T-helper 1 cell treated with Interleukin-12 subunit alpha and Interleukin-12 subunit beta and Interleukin-4 antibody, amounts not matched to agents 30 μg/mL and 1 μg/mL, for 36 hours (primary cell): ENCODE results near the gene LDLRAD4.

ENCODE experiments used
- H3K27ac Mint-ChIP-seq: one replicate; pipeline ENCODE4 v1.8.0; 2021; ENCODE audit warnings: mild to moderate bottlenecking, mixed read lengths
- H3K27me3 Mint-ChIP-seq: one replicate; pipeline ENCODE4 v1.8.0; 2021; ENCODE audit warnings: low read depth, mixed read lengths
- H3K36me3 Mint-ChIP-seq: one replicate; pipeline ENCODE4 v1.8.0; 2021; ENCODE audit warnings: low read depth, mixed read lengths
- H3K4me1 Mint-ChIP-seq: one replicate; pipeline ENCODE4 v1.8.0; 2021; ENCODE audit warnings: low read depth, mixed read lengths
- H3K4me3 Mint-ChIP-seq: one replicate; pipeline ENCODE4 v1.8.0; 2021; ENCODE audit warnings: mild to moderate bottlenecking, moderate library complexity, mixed read lengths
- H3K9me3 Mint-ChIP-seq: one replicate; pipeline ENCODE4 v1.8.0; 2021; ENCODE audit warnings: mixed read lengths

The LDLRAD4 gene

DNA sequence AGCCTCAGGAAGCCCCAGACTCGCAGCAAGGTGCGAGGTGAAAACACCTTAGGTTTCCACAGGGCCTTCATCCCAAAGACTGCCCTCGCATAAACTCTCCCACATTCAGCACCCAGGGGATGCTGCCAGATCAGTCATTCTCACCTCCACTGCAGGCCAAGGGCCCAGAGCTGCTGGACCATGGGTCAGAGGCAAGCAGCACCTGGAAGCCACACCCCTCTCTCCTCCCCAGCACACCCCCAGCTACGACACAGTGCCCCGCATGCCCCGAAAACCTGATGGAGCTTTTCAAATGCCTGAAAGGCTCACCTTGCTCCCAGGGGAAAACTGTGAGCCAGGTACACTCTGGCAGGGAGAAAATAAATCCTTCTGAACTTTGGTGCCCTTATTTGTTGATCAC is 31.9 kb upstream of the LDLRAD4 start:
- no peak overlapping the region for H3K27ac Mint-ChIP-seq
- H3K27me3 Mint-ChIP-seq, result peaks cover 12% of the 10 kb centered on the region
- H3K36me3 Mint-ChIP-seq, result no peaks in the 10 kb centered on the region
- H3K4me3 Mint-ChIP-seq, result no peak overlapping the region
- H3K4me1 Mint-ChIP-seq, result peaks cover 1% of the 10 kb centered on the region
- H3K9me3 Mint-ChIP-seq, result no peaks in the 10 kb centered on the region

DNA sequence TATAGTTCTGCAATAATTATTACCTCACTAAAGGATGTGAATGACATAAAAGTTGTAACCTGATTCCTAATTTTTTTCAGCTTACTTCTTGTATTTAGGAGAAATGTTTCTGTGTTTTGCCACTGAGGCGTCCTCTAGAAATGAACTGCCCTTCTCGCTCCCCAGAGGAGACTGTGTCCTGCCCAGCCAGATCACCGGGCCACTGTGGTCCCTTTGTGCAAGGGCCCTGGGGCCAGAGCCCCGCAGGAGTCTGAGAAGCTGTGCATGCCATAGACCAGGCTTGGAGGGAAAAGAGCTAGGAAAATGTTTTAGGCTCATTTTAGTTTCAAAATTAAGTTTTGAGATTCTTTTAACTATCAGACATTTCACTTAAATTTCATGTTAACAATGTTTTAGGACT is 31.1 kb upstream of the LDLRAD4 start:
- Mint-ChIP-seq H3K4me3 (no peak overlapping the region), H3K36me3 (no peaks in the 10 kb centered on the region), H3K27ac (no peak overlapping the region), H3K4me1 (no peaks in the 10 kb centered on the region), H3K9me3 (no peaks in the 10 kb centered on the region), H3K27me3 (peaks cover 12% of the 10 kb centered on the region)

DNA sequence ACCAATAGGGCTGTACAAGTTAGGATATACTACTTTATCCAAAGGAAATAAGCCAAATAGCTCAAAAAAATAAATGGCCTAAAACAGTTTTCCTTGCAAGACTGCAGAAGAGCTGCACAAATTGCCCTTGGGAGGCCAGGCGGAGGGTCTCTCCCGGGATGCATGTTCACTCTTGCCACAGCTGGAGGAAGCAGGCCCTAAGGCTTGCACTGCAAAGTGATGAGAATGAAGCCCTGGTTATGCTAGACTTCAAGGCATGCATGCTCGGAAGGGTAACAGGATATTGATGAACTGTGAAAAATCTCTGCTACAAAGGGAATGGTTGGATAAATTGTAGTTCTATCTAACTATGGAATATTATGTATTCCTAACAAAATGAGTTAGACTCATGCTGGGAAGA is 27.5 kb upstream of the LDLRAD4 start:
- Mint-ChIP-seq H3K27me3 (peaks cover 23% of the 10 kb centered on the region), H3K9me3 (no peaks in the 10 kb centered on the region), H3K4me3 (no peak overlapping the region), H3K4me1 (no peaks in the 10 kb centered on the region), H3K27ac (no peak overlapping the region), H3K36me3 (no peaks in the 10 kb centered on the region)

DNA sequence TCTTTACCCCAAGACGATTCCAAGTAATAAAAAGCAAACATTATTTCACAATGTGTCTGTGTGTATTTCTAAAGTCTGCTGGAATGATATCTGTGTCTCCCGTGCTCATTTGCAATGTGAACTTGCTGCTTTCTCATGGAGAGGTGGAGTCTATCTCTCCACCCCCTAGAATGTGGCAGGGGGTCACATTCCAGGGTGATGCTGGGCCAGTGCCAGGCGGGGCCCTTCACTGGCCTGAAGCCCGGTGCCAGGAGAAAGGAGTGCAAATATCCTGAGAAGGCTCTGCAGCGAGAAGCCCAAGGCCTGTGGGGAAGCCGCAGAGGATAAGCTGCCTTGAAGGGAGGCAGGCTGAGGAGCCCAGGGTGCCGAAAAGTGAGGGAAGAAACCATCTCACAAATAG is 26.8 kb upstream of the LDLRAD4 start:
- Mint-ChIP-seq H3K27ac (no peak overlapping the region), H3K4me3 (no peak overlapping the region), H3K9me3 (no peaks in the 10 kb centered on the region), H3K36me3 (no peaks in the 10 kb centered on the region), H3K4me1 (no peaks in the 10 kb centered on the region), H3K27me3 (peaks cover 23% of the 10 kb centered on the region)

DNA sequence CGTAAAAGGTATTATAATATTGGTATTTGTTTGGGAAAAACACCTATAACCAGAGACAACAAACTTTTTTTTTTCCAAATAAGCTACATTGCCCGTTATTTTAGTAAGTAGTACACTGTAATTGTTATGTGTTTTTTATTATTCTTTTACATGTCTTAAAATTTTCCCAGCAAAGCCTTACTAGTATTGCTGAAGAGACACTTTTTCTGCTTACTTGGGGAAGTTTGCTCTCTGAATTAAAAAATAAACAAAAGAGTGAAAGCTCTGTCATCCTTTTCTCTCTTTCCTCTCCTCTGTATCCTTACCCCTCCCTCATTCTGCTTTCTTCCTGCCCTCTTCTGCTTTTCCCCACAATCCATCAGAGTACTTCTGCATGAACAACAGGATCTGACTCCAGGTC is 25.6 kb upstream of the LDLRAD4 start:
- peaks cover 27% of the 10 kb centered on the region for H3K27me3 Mint-ChIP-seq
- H3K27ac Mint-ChIP-seq, result no peak overlapping the region
- no peaks in the 10 kb centered on the region for H3K4me1 Mint-ChIP-seq
- no peak overlapping the region for H3K4me3 Mint-ChIP-seq
- no peaks in the 10 kb centered on the region for H3K36me3 Mint-ChIP-seq
- H3K9me3 Mint-ChIP-seq, result no peaks in the 10 kb centered on the region

DNA sequence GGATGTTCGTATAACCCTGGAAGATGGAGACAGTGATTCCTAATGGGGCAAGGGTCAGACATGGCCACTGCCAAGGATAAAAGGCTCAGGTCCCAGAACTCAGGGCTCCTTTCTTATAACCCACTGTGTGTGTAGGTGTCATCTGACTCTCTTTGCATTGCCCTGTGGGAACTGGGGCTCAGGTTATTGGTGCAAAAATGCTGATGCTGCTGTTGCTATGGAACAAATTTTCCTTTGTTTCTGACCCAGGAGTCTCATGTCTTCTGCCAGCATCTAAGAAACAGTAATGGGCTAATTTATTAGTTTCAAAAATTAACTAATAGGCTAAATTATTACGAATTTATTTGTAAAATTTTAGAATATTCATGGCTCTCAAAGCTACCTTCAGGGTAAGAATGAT is 24.3 kb upstream of the LDLRAD4 start:
- Mint-ChIP-seq H3K4me1 (no peaks in the 10 kb centered on the region), H3K27me3 (peaks cover 33% of the 10 kb centered on the region), H3K4me3 (no peak overlapping the region), H3K36me3 (peaks cover 4% of the 10 kb centered on the region), H3K9me3 (peaks cover 5% of the 10 kb centered on the region), H3K27ac (no peak overlapping the region)

DNA sequence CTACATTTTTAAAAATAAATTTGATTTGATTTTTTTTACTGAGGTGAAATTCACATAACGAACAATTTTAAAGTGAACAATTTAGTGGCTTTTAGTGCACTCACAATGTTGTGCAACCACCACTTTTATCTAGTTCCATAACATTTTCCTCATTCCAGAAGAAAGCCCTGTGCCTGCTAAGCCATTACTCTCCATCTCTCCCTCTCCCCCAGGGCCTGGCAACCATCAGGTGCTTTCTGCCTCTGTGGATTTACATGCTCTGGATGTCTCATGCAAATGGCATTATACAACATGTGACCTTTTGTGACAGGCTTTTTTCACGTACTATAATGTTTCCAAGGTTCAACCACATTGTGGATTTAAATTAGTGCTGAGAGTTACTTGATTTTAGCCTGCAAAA is 19.9 kb upstream of the LDLRAD4 start:
- Mint-ChIP-seq H3K9me3 (peaks cover 23% of the 10 kb centered on the region), H3K4me1 (no peaks in the 10 kb centered on the region), H3K27ac (no peak overlapping the region), H3K4me3 (no peak overlapping the region), H3K27me3 (peaks cover 34% of the 10 kb centered on the region), H3K36me3 (peaks cover 7% of the 10 kb centered on the region)

DNA sequence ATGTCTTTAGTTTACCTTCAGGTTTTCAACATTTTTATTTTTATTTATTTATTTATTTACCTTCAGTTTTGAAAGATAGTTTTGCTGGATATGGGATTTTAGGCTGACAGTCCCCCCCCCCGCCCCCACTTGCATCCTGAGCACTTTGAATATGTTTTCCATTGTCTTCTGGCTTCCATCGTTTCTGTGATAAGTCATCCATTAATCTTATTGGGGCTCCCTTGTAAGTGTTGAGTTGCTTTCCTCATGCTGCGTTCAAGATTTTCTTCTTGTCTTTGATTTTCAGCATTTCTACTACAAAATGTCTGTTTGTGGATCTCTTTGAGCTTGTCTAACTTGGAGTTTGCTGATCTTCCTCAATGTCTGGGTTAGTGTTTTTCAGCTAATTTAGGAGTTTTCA is 19.4 kb upstream of the LDLRAD4 start:
- Mint-ChIP-seq H3K4me1 (no peaks in the 10 kb centered on the region), H3K9me3 (peaks cover 23% of the 10 kb centered on the region), H3K4me3 (no peak overlapping the region), H3K36me3 (peaks cover 7% of the 10 kb centered on the region), H3K27ac (no peak overlapping the region), H3K27me3 (peaks cover 31% of the 10 kb centered on the region)

DNA sequence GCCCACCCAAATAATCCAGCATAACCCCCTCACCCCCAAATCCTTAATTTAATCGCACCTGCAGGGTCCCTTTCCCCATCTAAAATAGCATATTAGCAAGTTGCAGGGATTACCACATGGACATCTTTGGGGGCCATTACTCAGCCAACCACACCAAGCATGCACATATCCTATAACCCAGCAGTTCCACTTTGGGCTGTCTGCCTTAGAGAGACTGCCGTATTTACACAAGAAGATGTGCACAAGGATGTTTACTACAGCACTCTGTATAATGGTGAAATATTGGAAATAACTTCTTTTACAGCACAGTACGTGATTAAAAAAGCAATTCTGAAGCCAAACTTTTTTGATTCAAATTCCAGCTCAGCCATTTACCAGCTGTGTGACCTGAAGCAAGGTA is 17.3 kb upstream of the LDLRAD4 start:
- H3K9me3 Mint-ChIP-seq, result peaks cover 23% of the 10 kb centered on the region
- H3K4me3 Mint-ChIP-seq, result no peak overlapping the region
- H3K27ac Mint-ChIP-seq, result no peak overlapping the region
- H3K4me1 Mint-ChIP-seq, result no peaks in the 10 kb centered on the region
- H3K36me3 Mint-ChIP-seq, result peaks cover 7% of the 10 kb centered on the region
- H3K27me3 Mint-ChIP-seq, result peaks cover 31% of the 10 kb centered on the region

DNA sequence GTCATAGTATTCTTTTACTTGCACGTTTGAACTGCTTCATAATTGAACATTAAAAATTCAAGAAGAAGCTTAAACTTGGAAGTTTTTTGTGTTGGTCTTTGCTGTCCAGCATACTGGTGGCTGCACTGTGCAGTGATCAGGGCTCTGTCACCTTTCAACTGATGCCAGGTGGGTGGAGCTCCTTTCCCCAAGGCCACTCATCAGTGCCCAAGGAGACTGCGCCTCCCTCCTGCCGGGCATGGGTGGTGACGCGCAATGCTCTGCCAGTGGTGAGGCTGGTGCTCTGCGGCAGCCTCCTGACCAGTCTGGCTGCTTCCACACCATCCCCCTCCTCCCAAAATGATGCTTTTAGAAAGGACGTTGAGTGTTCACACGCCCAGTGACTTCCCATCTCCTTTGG is 16.0 kb upstream of the LDLRAD4 start:
- Mint-ChIP-seq H3K27ac (no peak overlapping the region), H3K4me3 (no peak overlapping the region), H3K36me3 (peaks cover 9% of the 10 kb centered on the region), H3K27me3 (peaks cover 36% of the 10 kb centered on the region), H3K4me1 (peaks cover 5% of the 10 kb centered on the region), H3K9me3 (peaks cover 23% of the 10 kb centered on the region)

DNA sequence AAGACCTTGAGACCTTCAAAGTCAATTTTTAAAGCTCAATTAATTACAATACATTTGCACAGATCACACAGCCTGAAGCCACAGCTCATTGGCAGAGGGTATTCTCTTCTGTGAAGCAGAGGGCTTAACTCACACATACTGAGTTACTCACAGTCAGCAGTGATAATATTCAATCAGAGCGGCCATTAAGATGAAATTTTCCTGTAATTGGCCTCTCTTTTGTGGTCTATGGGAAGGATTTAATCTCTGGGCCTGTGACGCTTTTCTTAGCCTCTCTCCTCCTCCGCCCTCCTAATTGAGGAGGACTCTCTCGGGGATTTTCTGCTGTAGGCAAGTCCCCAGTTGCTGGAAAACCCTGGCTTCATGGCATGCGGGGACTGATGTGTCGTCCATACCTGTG is 12.3 kb upstream of the LDLRAD4 start:
- H3K9me3 Mint-ChIP-seq, result no peaks in the 10 kb centered on the region
- H3K36me3 Mint-ChIP-seq, result peaks cover 3% of the 10 kb centered on the region
- no peak overlapping the region for H3K4me3 Mint-ChIP-seq
- H3K27ac Mint-ChIP-seq, result no peak overlapping the region
- H3K27me3 Mint-ChIP-seq, result peaks cover 36% of the 10 kb centered on the region
- H3K4me1 Mint-ChIP-seq, result peaks cover 9% of the 10 kb centered on the region

DNA sequence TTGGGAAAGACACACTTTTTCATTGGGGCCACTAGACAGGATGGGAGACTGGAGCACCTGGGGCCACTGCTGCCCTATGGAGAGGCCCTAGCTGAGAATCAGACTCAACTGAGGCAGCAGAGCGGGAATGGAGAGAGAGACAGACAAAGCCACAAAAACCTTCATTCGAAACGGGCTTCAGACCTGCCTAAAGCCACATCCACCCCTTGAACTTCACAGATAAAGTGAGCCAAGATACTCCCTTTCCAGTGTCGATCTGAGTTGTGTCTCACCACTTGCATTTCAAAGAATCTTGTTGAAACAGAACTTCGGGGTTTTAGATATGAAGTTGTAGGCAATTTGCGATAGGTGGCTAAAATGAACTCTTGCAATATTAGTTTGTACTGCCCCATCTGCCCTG is 11.3 kb upstream of the LDLRAD4 start:
- Mint-ChIP-seq H3K36me3 (peaks cover 3% of the 10 kb centered on the region), H3K9me3 (no peaks in the 10 kb centered on the region), H3K4me3 (no peak overlapping the region), H3K4me1 (peaks cover 9% of the 10 kb centered on the region), H3K27me3 (peaks cover 39% of the 10 kb centered on the region), H3K27ac (no peak overlapping the region)

DNA sequence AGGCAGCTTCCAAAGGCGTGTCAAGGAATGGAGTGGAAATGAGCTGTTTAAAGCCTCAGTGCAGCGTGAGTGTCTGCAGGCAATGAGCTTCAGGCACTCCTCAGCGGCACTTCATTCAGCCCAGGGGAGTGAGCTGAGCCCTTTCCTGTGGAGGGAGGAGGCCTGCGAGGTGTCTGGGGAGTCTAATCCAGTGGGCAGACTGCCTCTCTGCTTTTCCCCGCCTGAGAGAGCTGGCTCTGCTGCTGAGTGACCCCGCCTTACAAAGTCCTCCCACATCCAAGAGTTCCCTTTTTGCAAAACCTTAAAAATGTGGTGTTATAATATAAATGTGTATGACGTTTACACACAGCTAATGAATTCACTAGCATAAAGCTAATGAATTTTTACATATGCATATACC is 7.0 kb upstream of the LDLRAD4 start:
- Mint-ChIP-seq H3K9me3 (no peaks in the 10 kb centered on the region), H3K4me1 (peaks cover 15% of the 10 kb centered on the region), H3K4me3 (no peak overlapping the region), H3K27ac (no peak overlapping the region), H3K36me3 (peaks cover 3% of the 10 kb centered on the region), H3K27me3 (peaks cover 56% of the 10 kb centered on the region)

DNA sequence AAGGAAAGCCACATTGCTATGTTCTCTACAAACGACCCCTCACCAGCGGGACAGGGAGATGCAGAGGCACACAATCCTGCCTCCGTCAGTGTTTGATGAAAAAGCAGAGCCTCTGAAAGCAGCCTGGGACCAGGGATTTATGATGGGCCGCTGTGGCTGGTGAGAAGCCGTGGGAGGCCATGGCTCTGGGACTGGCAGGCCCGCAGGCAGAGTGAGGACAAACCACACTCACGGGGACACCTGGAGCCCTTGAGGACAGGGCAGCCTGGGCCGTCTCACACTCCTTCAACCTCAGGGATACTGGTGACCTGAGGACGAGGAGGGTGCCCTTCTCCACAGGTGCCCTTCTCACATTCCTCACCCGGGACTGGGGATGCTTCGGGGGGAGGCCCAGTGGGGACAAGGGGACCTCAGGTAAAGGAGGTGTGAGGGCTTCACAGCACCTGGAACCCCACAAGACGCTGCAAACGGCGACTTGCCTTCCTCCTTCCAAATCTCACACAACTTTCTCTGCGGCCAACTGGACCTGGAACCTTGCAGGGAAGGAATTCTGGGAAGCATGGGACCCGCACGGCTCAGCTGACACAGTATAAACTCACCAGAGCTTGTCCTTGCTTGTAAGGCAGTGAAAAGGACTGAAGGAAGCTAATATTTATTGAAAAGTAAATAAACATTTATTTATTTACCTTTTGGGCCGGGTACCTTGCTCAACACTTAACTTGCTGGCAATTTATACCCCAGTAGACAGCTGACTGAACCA is 5.3 kb upstream of the LDLRAD4 start:
- peaks cover 9% of the 10 kb centered on the region for H3K4me1 Mint-ChIP-seq
- H3K27me3 Mint-ChIP-seq, result peaks cover 45% of the 10 kb centered on the region
- H3K27ac Mint-ChIP-seq, result no peak overlapping the region
- H3K9me3 Mint-ChIP-seq, result no peaks in the 10 kb centered on the region
- H3K36me3 Mint-ChIP-seq, result no peaks in the 10 kb centered on the region
- H3K4me3 Mint-ChIP-seq, result no peak overlapping the region

DNA sequence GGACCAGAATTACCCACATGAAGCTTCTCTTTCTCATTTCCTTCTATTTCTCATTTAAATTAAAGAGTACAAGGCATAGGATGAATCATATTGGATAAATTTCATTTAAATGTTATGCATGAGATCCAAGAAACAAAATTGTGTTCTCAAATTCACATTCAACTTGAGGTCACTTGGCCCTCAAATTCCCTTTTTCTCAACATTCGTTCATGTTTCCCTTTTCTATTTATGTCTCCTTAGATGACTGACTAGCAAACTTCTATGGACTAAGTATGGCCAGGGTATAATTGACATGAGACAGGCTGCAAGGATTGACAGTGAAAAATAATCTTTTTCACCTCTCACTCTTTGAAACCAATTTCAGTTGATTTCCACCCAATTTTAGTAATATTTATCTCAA is 4.0 kb upstream of the LDLRAD4 start:
- H3K36me3 Mint-ChIP-seq, result no peaks in the 10 kb centered on the region
- H3K4me1 Mint-ChIP-seq, result peaks cover 17% of the 10 kb centered on the region
- H3K27ac Mint-ChIP-seq, result no peak overlapping the region
- H3K27me3 Mint-ChIP-seq, result peaks cover 42% of the 10 kb centered on the region
- H3K4me3 Mint-ChIP-seq, result no peak overlapping the region
- no peaks in the 10 kb centered on the region for H3K9me3 Mint-ChIP-seq
